HuH-7 (cell line): Measurements from ENCODE around the gene SLC16A11.

Experiments used
- DNase-seq: peaks from one replicate; pipeline ENCODE4 v3.0.0; 2011; ENCODE audit warnings: low spot score

SLC16A11 gene

GRCh38 chr17:7025245-7025644 is 18.6 kb downstream of the SLC16A11 start:
- DNase-seq, result no peak

- no peak for DNase-seq
Measured at GRCh38 chr17:7024402-7024785, 19.5 kb downstream of the SLC16A11 start.

DNA sequence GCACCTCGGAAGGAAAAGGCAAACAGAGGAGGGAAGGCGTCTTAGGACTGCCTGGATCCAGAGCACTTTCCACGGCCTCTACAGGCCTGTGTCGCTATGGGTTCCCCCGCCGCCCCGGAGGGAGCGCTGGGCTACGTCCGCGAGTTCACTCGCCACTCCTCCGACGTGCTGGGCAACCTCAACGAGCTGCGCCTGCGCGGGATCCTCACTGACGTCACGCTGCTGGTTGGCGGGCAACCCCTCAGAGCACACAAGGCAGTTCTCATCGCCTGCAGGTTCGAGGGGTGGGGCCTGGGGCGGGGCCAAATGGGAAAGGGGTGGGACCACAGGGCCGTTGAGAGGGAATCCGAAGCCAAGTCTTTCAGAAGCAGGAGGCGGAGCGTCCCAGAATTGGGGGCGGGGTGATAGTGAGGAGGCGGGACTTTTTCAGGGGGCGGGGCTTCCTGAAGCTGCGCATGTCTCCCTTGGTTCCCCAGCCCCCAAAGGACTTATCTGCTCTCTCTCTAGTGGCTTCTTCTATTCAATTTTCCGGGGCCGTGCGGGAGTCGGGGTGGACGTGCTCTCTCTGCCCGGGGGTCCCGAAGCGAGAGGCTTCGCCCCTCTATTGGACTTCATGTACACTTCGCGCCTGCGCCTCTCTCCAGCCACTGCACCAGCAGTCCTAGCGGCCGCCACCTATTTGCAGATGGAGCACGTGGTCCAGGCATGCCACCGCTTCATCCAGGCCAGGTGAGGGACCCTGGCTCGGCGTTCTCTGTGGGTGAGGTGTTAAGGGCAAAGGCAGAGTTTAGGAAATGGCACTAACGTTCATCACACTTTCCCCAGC is 20.1 kb downstream of the SLC16A11 start:
- no peak for DNase-seq

GRCh38 chr17:7022781-7023571 is 20.9 kb downstream of the SLC16A11 start, which contains the start of gene BCL6B:
Gene BCL6B, plus strand, starts transcription at chr17:7023050. Its CDS starts 622 bp downstream, at chr17:7023672.
- DNase-seq, result no peak

DNA sequence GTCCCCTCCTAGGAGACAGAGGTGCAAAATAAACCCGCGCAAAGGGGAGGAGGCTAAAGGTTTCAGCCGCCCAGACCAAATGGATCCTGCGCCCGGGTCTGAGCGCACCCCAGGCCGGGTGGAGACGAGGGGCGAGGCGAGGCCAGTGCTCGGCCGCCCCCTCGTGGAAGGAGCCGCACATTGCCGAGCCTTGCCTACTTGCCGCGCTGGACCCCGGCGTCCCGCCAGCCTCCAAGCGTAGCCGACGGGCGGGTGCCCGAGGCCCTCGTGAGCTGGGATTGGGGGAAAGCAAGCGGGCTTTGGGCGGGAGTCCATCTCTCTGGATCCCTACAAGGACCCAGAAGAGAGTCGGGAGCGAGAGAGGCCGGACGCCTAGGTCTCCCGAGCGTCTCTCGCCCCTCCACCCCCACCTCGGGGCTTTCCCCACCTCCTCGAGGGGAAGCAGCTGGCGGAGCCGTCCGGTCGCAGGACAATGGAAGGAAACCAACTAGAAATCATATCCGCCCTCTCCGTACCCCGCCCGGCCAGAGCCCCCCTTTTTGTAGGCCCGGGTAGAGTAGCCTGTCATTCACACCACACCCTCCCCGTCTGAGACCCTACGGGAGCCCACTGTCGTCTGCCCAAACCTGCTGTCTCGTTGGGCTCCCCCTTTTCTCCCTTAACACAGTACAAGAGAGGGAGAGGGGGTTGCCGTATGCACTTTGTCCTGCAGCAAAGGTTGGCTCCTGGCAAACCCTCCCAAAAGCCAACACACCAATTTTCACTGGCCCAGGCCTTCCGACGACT is 21.7 kb downstream of the SLC16A11 start:
- DNase-seq, result peak; percentile 92

DNA sequence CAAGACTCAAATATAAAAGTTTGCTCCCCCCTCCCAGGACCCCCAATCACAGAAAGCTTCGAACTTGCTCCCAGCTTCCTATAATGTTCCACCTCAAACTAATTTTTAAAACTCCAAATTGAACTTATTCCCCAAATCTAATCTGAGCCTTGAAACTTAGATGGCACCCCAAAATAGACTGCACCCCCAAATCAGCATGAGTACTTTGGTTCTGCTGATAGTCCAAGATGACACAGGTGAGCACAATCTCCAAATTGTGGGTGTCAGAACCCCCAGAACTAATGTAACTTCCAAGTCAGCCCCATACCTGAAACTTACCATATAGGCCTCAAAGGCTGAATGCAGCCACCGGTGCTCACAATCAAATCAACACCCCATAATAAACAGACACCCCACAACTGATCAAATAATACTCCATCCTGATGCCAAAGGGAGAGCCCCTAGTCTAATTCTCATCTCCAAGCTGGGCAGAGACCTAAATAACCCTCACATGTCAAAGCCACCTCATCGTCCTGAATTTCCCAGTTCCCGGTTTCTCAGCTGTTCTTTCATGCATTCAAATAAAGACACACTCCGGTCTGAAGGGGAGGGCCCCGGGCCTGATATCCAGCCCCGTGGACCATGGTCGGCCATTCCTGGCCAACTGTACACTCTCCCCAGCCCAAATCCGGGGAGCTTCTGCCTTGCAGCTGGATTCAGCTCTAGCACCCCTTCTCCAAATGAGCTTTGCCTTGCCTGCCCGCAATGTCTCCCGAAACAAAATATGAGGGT is 22.8 kb downstream of the SLC16A11 start:
- peak; percentile 24 for DNase-seq

GRCh38 chr17:7019839-7020519 is 23.9 kb downstream of the SLC16A11 start:
- DNase-seq, result peak; percentile 80

DNA sequence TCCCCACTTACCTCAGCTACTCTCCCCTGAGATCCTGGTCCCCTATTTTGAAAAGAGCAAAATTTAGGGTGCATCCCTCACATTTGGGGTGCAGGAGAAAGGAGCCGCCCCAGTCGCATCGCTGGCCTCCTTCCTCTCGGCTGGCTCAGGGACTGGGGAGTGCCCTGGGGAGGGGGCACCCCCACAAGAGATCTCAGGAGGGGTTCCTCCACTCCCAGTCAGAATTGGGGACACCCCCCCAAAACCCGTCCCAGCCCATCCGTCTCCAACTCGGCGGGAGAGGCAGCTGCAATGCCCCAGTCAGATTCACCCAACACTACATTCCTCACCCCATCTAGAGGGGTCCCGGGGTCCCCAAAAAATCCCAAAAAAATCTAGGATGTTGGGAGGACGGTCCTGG is 24.5 kb downstream of the SLC16A11 start:
- no peak for DNase-seq

- DNase-seq, result no peak
Measured at GRCh38 chr17:7018331-7018964, 25.4 kb downstream of the SLC16A11 start.

DNA sequence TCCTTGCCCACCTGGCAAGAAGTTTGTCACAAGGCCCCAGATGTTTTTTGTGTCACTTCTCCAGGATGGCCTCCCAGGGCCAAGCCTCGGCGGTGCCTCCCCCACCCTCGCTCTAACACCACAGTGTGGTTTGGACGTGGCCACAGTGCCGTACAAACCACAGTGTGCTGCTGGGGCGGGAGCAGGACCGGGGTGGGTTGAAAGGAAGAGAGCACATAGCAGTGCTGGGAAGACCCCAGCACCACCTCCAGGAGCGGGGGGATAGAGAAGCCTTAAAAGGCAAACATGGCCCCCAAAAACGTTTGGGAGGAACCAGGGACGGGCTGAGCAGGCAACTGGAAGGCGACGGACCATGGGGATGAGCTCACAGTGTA is 26.1 kb downstream of the SLC16A11 start:
- no peak for DNase-seq

DNA sequence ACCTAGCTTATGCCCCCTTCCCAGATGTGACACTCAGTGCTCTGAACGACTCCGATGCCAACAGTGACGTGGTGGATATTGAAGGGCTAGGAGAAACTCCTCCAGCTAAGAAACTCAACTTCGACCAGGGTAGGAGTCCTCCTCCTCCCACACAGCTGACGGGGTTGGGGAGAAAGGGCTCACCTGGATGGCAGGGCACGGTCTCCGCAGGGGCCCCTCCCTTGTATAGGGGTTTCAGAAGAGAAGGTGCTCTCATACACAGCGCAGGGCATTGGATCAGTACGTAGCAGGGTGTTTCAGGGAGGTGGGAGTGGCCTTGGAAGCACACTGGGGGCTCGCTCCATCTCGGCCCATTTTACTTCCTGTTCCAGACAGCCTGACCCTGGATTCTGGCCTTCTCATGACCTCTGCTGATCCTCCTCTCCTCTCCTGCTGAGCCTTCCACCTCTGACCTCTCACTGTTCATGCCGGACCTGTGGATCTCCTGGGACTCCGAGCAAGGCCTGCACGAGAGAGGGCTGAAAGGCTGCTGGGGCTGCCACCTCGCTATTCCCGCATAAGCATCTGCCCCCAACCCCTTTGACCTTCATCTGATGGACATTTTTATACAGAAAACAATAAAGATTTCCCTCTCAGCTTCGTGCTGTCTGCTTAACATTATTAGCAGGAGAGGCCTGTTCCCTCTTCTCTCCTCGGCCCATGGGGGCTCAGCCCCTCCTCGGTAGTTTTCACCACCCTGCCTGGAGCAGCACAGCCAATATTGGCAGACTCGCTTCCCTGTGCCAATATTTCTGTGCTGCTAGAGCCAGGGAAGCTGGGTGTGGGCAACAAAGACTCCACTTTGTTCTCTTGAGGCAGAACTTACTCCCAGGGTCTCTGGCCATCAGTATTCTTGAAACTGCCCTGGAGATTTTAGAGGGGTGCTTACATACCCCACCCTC is 26.7 kb downstream of the SLC16A11 start:
- no peak for DNase-seq

DNA sequence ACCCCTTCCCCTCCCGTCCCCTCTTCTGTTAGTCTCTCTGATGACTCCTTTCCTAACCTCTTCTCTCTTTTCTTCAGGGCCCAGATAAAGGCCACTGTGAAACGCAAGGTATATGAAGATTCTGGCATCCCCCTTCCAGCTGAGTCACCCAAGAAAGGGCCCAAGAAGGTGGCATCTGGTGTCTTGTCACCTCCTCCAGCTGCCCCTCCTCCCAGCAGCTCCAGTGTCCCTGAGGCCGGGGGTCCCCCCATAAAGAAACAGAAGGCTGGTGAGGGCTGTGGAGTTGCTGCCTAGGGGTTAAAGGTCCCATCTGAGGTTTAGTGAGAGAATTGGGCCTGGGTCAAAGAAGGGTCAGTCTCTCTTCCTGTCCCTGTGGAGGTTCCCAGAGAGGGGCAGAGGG is 27.5 kb downstream of the SLC16A11 start:
- no peak for DNase-seq

DNA sequence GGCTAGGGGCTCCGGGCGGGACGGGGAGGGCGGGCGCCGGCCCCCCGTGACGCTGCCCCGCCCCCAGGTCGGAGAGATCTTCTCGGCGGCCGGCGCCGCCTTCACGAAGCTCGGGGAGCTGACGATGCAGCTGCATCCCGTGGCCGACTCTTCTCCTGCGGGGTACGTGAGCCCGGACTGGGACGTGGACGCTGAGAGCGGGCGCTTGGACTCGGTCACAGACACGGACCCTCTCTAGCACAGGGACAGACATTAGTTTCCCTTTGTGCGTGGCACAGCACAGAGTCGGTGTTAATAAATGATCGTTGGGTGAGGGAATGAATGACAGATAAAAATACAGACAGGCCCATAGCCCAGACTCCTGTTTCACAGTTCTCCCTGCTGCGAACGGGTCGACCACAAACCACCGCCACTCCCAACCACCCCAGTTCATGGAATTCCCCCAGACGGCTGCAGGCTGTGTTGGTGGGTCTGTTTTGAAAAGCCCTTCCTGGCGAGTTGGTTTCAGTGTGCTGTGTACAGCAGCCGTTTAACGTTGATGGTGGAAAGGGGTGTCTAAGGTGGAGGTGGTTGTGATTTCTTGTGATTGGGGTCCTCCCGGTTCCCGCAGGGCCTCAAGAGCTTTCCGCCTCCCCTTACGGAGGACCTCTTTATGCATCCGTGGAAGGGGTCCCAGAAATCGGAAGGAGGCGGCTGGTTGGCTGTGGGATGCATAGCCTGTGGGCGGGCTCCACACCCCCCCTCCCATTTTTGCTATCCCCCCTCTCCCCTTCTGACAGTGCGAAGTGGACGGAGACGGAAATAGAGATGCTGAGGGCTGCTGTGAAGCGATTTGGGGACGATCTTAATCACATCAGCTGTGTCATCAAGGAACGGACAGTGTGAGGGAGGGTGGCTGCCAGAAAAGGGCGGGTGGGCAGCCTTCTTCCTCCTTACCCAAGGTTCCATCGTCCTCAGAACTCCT is 28.6 kb downstream of the SLC16A11 start:
- peak; percentile 21 for DNase-seq

- peak; percentile 85 for DNase-seq
Measured at GRCh38 chr17:7014261-7014994, 29.5 kb downstream of the SLC16A11 start.

GRCh38 chr17:7011942-7012254 is 32.0 kb downstream of the SLC16A11 start:
- DNase-seq, result no peak

GRCh38 chr17:7011415-7011814 is 32.5 kb downstream of the SLC16A11 start:
- DNase-seq, result no peak

DNA sequence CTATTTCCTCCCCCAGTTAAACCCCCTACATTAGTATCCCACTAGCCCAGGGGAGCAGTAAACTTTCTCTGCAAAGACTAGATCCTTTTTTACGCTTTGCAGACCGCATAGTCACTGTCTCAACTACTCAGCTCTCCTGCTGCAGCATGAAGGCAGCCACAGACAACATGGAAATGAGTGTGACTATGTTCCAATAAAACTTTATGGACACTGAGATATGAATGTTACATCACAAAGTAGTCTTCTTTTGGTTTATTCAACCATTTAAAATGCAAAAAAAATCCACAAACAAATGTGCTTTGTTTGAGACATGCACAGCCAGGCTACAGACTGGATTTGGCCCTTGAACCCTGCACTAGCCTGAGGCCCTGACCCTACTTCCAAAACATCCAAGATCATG is 33.4 kb downstream of the SLC16A11 start:
- no peak for DNase-seq

DNA sequence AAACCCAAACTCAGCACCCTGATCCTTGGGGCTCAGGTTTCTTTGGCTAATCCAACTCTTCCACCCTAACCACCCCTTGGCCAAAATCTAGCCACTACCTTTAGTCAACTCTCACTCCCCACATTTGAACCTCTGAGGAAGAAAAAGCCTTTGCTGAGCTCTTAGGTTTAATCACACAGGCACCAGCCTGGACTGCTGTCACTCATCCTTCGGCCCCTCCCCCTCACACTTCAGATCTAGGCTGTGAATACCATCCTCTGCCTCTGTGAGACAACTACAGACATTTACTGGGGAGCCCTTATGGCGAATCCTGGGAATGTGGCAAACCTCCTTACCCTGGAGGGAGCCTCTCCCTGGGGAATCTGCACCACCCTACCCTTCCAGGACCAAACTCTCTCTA is 36.7 kb downstream of the SLC16A11 start:
- no peak for DNase-seq
